ENCODE data around the gene OR2M3. TPM values are rescaled to one million over a fixed set of nuclear protein-coding genes. Genes with fewer than 3 reads are reported as not detected.
"Not testable (repeated sequence)": the region's sequence is repeated elsewhere in the genome, so short reads cannot be mapped to it uniquely, and the experiment has no call there.

OR2M3 gene, protein sequence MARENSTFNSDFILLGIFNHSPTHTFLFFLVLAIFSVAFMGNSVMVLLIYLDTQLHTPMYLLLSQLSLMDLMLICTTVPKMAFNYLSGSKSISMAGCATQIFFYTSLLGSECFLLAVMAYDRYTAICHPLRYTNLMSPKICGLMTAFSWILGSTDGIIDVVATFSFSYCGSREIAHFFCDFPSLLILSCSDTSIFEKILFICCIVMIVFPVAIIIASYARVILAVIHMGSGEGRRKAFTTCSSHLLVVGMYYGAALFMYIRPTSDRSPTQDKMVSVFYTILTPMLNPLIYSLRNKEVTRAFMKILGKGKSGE
- total RNA-seq = not detected

DNA sequence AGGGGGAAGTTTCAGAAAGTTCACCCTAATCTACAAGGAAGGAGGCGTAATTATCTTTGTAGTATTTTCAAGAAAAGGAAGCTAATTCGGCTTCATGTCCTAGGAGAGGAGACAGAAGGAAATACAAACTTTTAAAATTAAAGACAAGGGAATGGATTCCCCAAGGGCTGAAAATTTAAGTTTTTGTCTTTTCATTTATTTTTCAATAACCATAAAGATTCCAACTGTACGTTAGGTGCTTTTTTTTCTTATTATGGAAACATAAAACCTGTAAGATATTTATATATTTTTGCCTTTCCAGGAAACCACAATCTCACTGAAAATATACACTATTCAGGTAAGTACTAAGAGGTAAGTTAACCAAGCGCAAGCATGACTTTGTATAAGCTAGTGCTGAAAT lies at the start of gene OR2M3:
TSS of gene OR2M3 (plus strand) at position 301 of the 400 bp plus-strand sequence. CDS start 5,803 bp downstream, outside the sequence.
- ChIA-PET CTCF (no interaction called here), POLR2A (no interaction called here)

DNA sequence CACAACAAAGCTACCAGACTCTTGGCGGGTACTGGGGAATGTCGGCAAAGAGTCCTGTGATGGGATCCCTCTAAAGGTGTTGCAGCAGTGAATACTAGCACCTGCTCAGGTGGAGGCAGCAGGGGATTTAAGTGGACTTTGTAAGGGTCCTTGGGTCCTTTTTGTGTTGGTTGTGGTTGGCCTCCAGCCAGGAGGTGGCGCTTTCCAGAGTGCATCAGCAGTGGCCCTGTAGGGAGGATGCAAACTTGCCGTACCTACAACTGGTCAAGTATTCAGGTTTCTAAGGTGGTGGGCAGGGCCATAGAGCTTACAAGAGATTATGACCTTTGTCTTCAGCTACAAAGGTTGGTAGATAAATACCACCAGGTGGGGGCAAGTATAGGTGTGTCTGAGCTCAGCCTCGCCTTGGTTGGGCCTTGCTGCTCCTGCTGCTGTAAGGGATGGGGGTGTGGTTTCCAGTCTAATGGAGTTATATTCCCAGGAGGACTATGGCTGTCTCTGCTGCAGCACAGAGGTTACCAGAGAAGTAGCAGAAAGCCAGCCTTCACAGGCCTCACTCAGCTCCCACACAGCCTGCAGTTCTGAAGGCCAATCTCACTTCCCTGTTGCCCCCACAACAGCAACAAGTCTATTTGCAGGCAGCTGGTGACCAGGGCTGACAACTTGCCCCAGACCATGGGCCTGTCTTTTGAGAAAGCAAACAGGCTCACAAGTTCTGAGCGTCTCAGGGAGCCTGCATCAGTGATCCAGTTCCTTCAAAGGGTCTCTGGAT lies 44.8 kb upstream of the OR2M3 start:
- CTCF ChIA-PET = no interaction called here

GRCh38 chr1:248155927-248156326 lies 41.1 kb upstream of the OR2M3 start:
- CTCF ChIA-PET = no interaction called here
- POLR2A ChIA-PET = no interaction called here

More for the DNA sequence above, 44.8 kb upstream of the OR2M3 start:
- POLR2A ChIA-PET = no interaction called here

DNA sequence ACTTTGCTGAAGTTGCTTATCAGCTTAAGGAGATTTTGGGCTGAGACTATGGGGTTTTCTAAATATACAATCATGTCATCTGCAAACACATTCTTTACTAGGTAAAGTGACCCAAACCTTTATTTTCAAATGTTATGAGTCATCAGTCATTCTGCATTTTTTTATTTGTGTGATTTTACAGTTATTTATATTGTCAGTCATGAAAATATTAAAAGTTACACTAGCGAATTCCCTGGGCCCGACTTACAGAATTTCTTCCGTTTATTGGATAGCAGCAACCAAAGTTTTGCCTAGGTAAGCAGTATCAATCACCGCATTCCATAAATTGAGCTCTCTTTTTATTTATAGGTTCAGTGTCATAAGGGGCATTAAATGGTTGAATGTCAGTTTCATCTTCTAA lies 38.3 kb upstream of the OR2M3 start:
- POLR2A ChIA-PET = no interaction called here
- CTCF ChIA-PET = no interaction called here

DNA sequence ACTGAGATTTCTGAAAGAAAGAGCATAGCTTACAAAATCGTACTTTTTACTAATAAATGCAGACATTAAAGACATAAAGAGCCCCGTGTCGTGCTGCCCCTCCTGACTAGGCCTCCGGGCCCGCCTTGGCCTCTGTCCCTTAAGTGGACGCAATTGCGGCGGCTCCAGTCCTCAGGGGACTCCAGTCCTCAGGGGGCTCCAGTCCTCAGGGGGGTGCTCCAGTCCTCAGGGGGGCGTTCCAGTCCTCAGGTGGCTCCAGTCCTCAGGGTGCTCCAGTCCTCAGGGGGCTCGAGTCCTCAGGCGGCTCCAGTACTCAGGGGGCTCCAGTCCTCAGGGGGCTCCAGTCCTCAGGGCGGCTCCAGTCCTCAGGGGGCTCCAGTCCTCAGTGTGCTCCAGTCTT lies 33.0 kb upstream of the OR2M3 start:
- POLR2A ChIA-PET = no interaction called here
- CTCF ChIA-PET = no interaction called here

- CTCF ChIA-PET = no interaction called here
- POLR2A ChIA-PET = no interaction called here
Observed at GRCh38 chr1:248165186-248165585, 31.9 kb upstream of the OR2M3 start.

GRCh38 chr1:248174521-248174920 lies 22.5 kb upstream of the OR2M3 start, which contains the start of gene OR2M2:
TSS of gene OR2M2 (plus strand) at chr1:248174821. CDS start at chr1:248179986, 5,165 bp downstream.
- ChIA-PET CTCF (no interaction called here), POLR2A (no interaction called here)

- CTCF ChIA-PET = no interaction called here
- POLR2A ChIA-PET = no interaction called here
Observed at GRCh38 chr1:248183996-248184395, 13.1 kb upstream of the OR2M3 start.

- ChIA-PET CTCF (no interaction called here), POLR2A (no interaction called here)
Observed at GRCh38 chr1:248187363-248187762, 9.7 kb upstream of the OR2M3 start.

- ChIA-PET POLR2A (no interaction called here), CTCF (no interaction called here)
Observed at GRCh38 chr1:248189026-248189425, 8.0 kb upstream of the OR2M3 start.

- POLR2A ChIA-PET = no interaction called here
- CTCF ChIA-PET = no interaction called here
Observed at GRCh38 chr1:248194117-248194516, 2.9 kb upstream of the OR2M3 start.

DNA sequence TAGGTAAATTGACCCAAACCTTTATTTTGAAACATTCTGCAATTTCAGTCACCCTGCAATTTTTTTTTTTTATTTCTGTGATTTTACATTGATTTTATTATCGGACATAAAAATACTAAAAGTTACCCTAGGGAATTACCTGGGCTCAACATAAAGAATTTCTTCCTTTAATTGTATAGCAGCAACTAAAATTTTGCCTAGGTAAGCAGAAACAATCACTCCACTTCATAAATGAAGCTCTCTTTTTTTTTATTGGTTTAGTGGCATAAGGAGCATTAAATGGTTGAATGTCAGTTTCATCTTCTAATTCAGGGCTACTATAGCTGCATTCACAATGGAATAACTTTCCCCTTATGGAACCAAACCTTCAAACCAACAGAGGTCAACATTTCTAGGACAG lies 18.8 kb downstream of the OR2M3 start:
- POLR2A ChIA-PET = no interaction called here
- CTCF ChIA-PET = no interaction called here

GRCh38 chr1:248225537-248225936 lies 28.5 kb downstream of the OR2M3 start:
- POLR2A ChIA-PET = no interaction called here

GRCh38 chr1:248229360-248229908 lies 32.4 kb downstream of the OR2M3 start:
- CTCF ChIA-PET = no interaction called here

More at GRCh38 chr1:248225537-248225936, 28.5 kb downstream of the OR2M3 start:
- CTCF ChIA-PET = no interaction called here

DNA sequence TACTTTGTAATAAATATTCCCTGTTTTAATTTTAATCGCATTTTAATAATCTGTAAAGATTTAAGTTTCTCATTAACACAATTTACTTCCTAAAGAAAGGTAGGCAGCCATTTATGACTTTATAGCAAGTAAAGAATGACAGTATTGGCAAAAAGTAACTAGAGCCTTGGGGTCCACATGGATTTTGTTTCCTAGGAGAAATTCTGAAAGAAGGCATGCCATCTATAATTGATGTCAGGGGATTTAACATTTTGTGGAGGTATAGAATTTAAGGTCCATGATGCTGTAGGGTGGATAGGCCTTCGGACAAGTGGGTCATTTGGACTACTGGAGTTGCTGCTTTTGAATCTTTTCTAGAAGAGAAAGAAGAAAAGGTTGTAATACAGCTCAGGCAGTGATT lies 34.1 kb downstream of the OR2M3 start, which contains the start of gene OR2M4:
TSS of gene OR2M4 (plus strand) at position 301 of the 400 bp plus-strand sequence. CDS start 7,512 bp downstream, outside the sequence.
- POLR2A ChIA-PET = no interaction called here
- CTCF ChIA-PET = no interaction called here

More at GRCh38 chr1:248229360-248229908, 32.4 kb downstream of the OR2M3 start:
- POLR2A ChIA-PET = no interaction called here

DNA sequence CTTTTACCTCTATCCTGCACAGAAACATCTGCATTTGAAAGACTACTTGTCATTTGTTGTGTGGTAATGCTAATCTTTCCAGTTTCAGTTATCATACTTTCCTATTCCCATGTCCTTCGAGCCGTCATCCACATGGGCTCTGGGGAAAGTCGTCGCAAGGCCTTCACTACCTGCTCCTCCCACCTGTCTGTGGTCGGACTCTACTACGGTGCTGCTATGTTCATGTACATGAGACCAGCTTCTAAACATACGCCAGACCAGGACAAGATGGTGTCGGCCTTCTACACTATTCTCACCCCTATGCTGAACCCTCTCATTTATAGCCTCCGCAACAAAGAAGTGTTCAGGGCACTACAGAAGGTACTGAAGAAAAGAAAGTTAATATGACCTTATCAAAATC lies 42.4 kb downstream of the OR2M3 start:
- CTCF ChIA-PET = no interaction called here
- POLR2A ChIA-PET = no interaction called here

GRCh38 chr1:248243204-248243603 lies 46.1 kb downstream of the OR2M3 start:
- CTCF ChIA-PET = no interaction called here
- POLR2A ChIA-PET = no interaction called here

DNA sequence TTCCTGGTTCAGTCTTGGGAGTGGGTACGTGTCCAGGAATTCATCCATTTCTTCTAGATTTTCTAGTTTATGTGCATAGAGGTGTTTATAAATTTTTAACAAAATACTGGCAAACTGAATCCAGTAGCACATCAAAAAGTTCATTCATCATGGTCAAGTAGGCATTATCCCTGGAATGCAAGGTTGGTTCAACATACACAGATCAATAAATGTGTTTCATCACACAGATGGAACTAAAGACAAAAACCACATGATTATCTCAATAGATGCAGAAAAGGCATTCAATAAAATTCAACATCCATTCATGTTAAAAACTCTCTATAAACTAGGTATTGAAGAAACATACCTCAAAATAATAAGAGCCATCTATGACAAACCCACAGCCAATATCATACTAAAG lies 62.2 kb downstream of the OR2M3 start:
- POLR2A ChIA-PET, CTCF ChIA-PET: not testable (repeated sequence)

Data from activated CD8-positive, alpha-beta memory T cell treated with anti-CD3 and anti-CD28 coated beads for 36 hours (primary cell).